ENCODE results near the gene COX11. TPM values are rescaled to one million over a fixed set of nuclear protein-coding genes. Genes with fewer than 3 reads are reported as not detected.
A peak's percentile ranks its signal among the peaks of the same experiment; 100 is the strongest.

Gene COX11
- total and polyA plus RNA-seq, 2 of the 13 experiments (the other 11 are each of a cell fraction or from before 2014, with no cell fraction given) = 103 to 203 TPM

GRCh38 chr17:54968262-54968987 is at the start of gene COX11, which contains the start of gene STXBP4 (continued):
- TF ChIP-seq ZNF383 (CRISPR knock-in tag; IDR thresholded peaks at IDR 0.05; ENCODE audit: borderline replicate concordance) (no peak), ZNF672 (CRISPR knock-in tag; IDR thresholded peaks at IDR 0.05) (no peak), ZFP62 (CRISPR knock-in tag; IDR thresholded peaks at IDR 0.05) (no peak), JUND (CRISPR knock-in tag; IDR thresholded peaks at IDR 0.05) (no peak), NR2F2 (IDR thresholded peaks at IDR 0.05; ENCODE audit: borderline replicate concordance, low read depth) (0 out of 2 replicates have a peak, but pooled peaks have one; percentile 31), THAP8 (CRISPR knock-in tag; IDR thresholded peaks at IDR 0.05; ENCODE audit: borderline replicate concordance) (no peak; the same call in 1 of the 2 replicates), TBX2 (CRISPR knock-in tag; IDR thresholded peaks at IDR 0.05; ENCODE audit: borderline replicate concordance) (peak; percentile 89), YY1 (IDR thresholded peaks at IDR 0.05; ENCODE audit: insufficient read depth, insufficient replicate concordance, low read depth, low read length) (peak; percentile 78), ZNF800 (CRISPR knock-in tag; IDR thresholded peaks at IDR 0.05) (no peak; the same call in 1 of the 2 replicates), AKAP8 (CRISPR knock-in tag; IDR thresholded peaks at IDR 0.05) (no peak), NKX3-1 (CRISPR knock-in tag; IDR thresholded peaks at IDR 0.05) (peak; percentile 89), ZNF460 (CRISPR knock-in tag; IDR thresholded peaks at IDR 0.05; ENCODE audit: borderline replicate concordance) (no peak; the same call in 1 of the 2 replicates), MTERF4 (CRISPR knock-in tag; IDR thresholded peaks at IDR 0.05) (0 out of 2 replicates have a peak, but pooled peaks have one; percentile 50), PRDM4 (CRISPR knock-in tag; IDR thresholded peaks at IDR 0.05; ENCODE audit: borderline replicate concordance) (0 out of 2 replicates have a peak, but pooled peaks have one; percentile 24), ZHX1 (CRISPR knock-in tag; IDR thresholded peaks at IDR 0.05; ENCODE audit: low read depth) (peak; percentile 54; the same call in 1 of the 2 replicates), ZNF670 (CRISPR knock-in tag; IDR thresholded peaks at IDR 0.05; ENCODE audit: borderline replicate concordance) (no peak), ADNP (CRISPR knock-in tag; IDR thresholded peaks at IDR 0.05) (no peak), RFXAP (CRISPR knock-in tag; IDR thresholded peaks at IDR 0.05; ENCODE audit: borderline replicate concordance) (peak; percentile 89), EED (CRISPR knock-in tag; IDR thresholded peaks at IDR 0.05) (no peak; the same call in 1 of the 2 replicates)
